ENCODE data around the gene ITGA11.
"Not testable (repeated sequence)": the region's sequence is repeated elsewhere in the genome, so short reads cannot be mapped to it uniquely, and the experiment has no call there.

ITGA11 gene

DNA sequence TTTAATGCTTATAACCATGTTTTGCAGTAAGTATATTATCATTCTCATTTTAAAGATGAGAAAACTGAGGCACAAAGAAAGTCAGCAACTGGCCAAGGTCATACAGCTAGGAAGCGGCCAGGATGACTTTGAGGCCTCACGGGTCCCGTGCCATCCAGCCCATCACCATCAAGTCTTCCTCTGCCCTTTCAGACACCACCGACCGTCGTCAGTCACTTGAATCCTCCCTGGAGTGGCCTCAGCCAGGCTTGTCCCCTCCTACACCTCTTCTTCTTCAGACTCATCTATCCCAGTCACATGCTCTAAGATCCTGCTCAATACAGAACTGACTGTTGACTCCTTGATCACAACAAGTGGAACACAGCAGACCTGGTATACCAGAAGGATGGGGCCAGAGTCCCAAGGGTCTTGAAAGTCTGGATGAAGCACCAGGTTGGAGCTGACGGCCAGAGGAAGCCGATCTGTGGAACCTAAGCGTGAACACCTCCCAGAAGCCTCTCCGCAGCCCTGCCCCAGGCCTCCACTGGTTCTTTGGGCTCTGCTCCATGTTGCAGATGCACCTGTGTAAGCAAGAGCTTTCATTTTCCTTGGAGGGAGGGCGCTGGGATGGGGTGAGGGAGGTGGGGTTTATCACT, 22.1 kb downstream of the ITGA11 start:
- no peak for DNase-seq

DNA sequence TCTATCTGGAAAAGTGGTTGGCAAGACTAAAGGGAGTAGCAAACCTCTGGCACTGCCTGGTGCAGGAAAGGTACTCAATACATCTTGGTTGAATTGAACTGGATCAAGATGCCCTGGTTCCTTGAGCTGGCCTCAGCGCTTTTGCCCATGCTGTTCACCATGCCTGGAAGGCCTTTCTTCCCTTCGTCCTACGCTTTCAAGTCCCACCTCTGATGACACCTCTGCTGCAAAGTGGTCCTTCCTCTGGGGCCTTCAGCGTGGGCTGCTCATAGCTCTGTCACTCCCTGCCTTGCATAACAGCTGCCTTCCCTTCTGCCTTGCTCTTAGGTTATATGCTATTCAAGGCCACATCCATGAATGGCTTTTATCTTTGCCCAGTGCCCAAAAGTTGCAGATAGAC, 23.0 kb downstream of the ITGA11 start:
- DNase-seq, result no peak

DNA sequence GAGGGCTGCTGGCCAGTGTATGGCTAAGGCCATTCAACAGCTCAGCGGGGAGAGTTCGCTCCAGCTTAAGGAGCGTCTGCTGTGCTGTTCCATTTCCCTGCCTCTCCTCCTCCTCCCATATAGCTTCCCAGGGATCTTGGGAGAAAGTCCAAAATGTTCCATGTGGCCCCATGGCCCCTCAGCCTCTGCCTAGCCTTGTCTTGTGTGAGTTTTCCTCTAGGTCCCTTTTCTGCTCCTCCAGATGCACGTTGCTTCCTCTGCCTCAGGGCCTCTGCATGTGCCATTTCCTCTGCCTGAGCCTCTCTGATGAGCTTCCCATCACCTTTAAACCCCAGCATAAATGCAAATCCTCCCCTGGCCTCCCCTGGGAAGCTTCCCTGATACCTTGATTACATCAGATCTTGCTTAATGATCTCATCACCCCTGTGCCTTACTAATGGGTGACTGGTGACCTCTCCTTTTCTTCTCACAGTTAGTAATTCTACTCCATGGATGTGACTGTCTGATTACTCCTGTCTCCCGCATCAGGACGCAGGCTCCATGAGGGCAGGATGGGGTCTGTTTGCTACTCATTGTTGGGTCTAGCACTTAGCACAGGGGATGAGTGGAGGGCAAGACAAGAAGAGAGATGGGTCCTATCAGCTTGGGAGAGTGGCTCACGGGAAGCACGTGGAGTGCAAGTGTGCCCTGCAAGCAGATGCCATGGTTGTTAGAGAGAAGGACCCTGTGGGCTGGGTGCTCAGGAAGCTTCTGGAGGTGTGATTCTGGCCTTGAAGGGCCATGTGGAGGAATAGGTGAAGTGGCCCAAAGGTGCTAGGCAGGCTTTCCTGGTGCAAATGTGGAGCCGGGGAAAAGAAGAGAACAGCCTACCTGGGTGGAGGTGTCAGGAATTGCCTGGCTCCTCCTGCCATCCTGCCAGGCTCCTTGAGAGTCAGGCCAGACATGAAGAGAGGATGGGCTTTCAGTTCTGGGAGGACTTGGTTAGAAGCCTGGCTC, 23.8 kb downstream of the ITGA11 start:
- no peak for DNase-seq

- DNase-seq, result no peak
Measured at GRCh38 chr15:68407141-68407885, 24.6 kb downstream of the ITGA11 start.

- no peak for DNase-seq
Measured at GRCh38 chr15:68405378-68406250, 26.3 kb downstream of the ITGA11 start.

DNA sequence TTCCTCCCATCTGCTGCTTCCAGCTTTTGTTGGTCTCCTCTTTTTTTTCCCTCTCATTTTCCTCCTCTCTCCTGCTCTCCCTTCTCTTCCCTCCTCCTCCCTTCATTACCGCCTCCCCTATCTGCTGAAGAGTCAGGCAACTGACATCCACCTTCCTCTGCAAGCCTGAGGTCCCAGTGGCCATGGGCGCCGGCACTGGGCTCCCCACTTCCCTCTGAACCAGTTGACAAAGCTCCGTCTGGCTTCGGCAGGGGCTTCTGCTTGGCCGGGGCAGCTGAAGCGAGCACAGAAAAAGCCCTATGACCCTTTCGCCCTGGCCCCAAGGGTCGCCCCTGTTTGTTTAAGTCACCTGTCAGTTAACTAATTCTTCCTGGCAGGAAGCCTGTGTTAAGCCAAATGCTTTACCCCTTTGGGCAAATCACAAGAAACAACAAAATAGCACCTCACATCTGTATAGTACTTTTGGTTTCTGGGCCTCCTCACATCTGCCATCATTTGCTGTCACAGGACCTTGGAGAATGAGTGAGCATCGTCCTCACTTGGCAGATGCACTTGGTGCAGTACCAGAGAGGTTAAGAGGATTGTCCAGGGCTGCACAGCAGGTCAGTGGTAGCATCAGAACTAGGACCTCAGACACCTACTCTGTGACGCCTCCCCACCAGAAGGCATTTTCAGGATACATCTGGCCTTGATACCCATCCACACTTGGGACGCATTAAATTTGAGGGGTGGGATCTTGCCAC, 27.7 kb downstream of the ITGA11 start:
- no peak for DNase-seq

- no peak for DNase-seq
Measured at GRCh38 chr15:68403161-68403941, 28.6 kb downstream of the ITGA11 start.

- DNase-seq, result no peak
Measured at GRCh38 chr15:68402432-68403160, 29.4 kb downstream of the ITGA11 start.

DNA sequence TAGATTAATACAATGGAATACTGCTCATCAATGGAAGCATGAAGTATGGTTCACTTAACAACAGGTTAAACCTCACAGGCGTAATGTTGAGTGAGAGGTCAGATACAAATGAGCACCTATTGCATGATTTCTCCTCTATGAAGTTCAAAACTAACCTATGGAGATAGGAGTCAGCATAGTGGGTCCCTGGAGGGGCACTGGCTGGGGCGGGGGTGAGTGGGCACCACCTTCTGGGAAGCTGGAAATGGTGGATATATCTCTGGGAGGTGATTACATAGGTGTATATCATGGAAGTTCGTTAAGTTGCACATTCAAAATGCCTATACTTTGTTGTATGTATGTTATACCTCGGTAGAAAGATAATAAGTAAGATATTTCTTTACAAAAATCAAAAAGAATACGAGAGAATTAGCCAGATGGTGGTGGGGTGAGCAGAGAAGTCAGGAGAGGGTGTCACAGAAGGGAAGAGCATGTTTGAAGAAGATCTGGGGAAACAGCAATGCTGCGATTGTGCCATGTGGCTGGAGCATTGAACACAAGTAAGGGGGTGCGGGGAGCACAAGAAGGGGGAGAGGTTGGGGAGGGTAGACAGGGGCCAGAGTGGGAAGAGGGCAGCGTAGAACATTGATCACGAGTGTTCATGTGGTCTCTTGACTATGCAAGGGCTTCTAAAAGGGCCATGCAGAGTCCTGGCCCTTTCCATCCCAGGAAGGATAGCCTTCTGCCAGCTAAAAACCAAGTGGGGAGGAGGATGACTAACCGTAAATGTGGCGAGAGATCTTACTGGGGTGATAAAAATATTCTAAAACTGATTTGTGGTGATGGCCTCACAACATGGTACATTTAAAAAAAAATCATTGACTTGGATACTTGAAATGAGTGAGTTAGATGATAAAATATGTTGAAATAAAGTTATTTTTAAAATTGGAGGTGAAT, 30.2 kb downstream of the ITGA11 start:
- no peak for DNase-seq

DNA sequence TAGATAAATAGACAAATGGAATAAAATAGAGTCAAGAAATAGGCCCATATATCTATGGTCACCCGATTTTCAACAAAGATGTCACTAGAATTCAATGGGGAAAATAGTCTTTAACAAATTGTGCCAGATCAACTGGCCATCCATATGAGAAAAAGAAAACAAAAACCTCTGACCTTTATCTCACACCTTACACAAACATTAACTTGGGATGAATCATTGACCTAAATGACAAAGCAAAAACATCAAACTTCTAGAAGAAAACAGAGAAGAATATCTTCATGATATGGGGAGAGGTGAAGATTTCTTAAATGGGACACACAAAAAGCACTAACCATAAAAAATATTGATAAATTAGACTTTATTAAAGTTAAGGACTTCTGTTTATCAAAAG, 31.9 kb downstream of the ITGA11 start:
- DNase-seq, result no peak

- no peak for DNase-seq
Measured at GRCh38 chr15:68399096-68400065, 32.6 kb downstream of the ITGA11 start.

- not testable (repeated sequence) for DNase-seq
Measured at GRCh38 chr15:68397999-68398398, 34.0 kb downstream of the ITGA11 start.

DNA sequence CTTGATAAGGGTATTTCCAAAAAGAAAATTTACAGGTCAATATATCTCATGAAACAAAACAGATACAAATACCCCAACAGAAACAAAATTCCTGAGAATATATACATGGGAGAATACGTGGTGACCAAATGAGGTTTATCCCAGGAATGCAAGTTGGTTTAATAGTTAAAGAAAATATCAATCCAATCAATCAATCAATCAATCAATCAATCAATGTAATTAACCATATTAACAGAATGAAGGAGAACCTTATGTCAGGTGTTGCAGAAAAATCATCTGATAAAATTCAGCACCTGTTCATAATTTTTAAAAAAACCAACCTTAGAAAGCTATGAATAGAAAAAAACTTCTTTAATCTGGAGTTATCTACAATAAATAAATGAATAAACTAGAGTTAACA, 35.9 kb downstream of the ITGA11 start:
- no peak for DNase-seq

GRCh38 chr15:68391121-68391520, 40.8 kb downstream of the ITGA11 start:
- no peak for DNase-seq

- peak; percentile 70 for DNase-seq
Measured at GRCh38 chr15:68389936-68390817, 41.8 kb downstream of the ITGA11 start.

Data from fibroblast of skin of back (primary cell).